Measurements from ENCODE around the gene EXOC4.

DNA sequence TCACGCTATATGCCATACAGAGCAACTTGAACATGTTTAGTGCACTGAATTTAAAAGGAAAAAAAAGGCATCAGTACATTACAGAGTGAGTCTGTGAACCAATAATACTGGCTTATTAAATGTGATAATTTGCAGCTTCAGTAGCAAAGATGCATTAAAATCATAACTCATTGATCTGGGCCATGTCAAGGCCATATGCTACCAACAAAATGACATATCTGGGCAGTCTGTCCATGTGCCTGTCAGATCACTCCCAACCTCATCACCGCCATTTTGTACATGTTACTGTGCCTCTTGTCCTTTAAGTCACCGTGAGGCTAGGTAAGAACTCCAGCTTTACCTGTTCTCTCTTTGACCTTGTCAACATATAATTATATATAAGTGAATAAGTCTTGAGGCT lies 566.8 kb downstream of the EXOC4 start:
- TF ChIP-seq, protein P1, sequence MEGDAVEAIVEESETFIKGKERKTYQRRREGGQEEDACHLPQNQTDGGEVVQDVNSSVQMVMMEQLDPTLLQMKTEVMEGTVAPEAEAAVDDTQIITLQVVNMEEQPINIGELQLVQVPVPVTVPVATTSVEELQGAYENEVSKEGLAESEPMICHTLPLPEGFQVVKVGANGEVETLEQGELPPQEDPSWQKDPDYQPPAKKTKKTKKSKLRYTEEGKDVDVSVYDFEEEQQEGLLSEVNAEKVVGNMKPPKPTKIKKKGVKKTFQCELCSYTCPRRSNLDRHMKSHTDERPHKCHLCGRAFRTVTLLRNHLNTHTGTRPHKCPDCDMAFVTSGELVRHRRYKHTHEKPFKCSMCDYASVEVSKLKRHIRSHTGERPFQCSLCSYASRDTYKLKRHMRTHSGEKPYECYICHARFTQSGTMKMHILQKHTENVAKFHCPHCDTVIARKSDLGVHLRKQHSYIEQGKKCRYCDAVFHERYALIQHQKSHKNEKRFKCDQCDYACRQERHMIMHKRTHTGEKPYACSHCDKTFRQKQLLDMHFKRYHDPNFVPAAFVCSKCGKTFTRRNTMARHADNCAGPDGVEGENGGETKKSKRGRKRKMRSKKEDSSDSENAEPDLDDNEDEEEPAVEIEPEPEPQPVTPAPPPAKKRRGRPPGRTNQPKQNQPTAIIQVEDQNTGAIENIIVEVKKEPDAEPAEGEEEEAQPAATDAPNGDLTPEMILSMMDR (IDR thresholded peaks at IDR 0.05; ENCODE audit: low read depth, low read length, poor library complexity, severe bottlenecking): no peak
- no peak for TF ChIP-seq EZH2phosphoT487 (IDR thresholded peaks at IDR 0.05; ENCODE audit: borderline replicate concordance, low read length)

Data from DOHH2 (cell line).